HepG2 (cell line): Measurements from ENCODE around the gene MYO6. TPM values are rescaled to one million over a fixed set of nuclear protein-coding genes. Genes with fewer than 3 reads are reported as not detected.

Experiments
- ATAC-seq: fragments of 200-7000 bp; cut with Tn5 transposase; 3 replicates; pipeline ENCODE4 v1.9.1; 2020; ENCODE audit warnings: mild to moderate bottlenecking, moderate library complexity
- BruUV-seq: library from RNA; stranded (reverse); fragments of 400-500 nt; replicated peaks from 2 replicates; lab custom pipeline; 2021; lab: Mats Ljungman, UMichigan
- CTCF ChIA-PET: fragments of 300-600 bp; formaldehyde crosslinking; extraction: SDS; loops from one replicate; lab custom pipeline; 2021; ENCODE audit warnings: low total read pairs, inconsistent platforms, low intra/inter-chr PET ratio; lab: Yijun Ruan, JAX
- POLR2A ChIA-PET: fragments of 350-600 bp; sonication (Branson Sonifier 250); formaldehyde crosslinking; loops from one replicate; lab custom pipeline; 2020; ENCODE audit warnings: antibody characterized with exemption, inconsistent platforms; lab: Yijun Ruan, JAX
- DNase-seq: peaks from one replicate; pipeline ENCODE4 v3.0.0-alpha.2; 2015; ENCODE audit warnings: low spot score
- FAIRE-seq: peaks from 3 replicates; lab custom pipeline; 2011; peaks lifted over from hg19 to GRCh38; lab: Jason Lieb, UNC
- H2AFZ ChIP-seq: one replicate; pipeline ENCODE4 v1.6.1; 2011; ENCODE audit warnings: low read length, inconsistent platforms
- H3K27ac ChIP-seq: fragments of 300-600 bp; 3 replicates; pipeline ENCODE4 v1.8.0; 2011; ENCODE audit warnings: mixed run types, mild to moderate bottlenecking, mixed read lengths, low read length, inconsistent platforms; ENCODE audit not compliant: insufficient read depth; ENCODE audit errors: extremely low read length
- H3K27me3 ChIP-seq, 2 experiments: fragments of 200-600 bp in 1 of 2; 2 replicates in 1 of 2; 3 replicates in 1 of 2; pipeline versions ENCODE4 v1.6.0 to v1.8.0; 2011; ENCODE audit warnings: low read length in 2 of 2, mild to moderate bottlenecking in 2 of 2, moderate library complexity in 2 of 2, inconsistent platforms in 1 of 2; ENCODE audit not compliant: insufficient read depth in 2 of 2, control insufficient read depth in 1 of 2
- H3K36me3 ChIP-seq, 2 experiments: fragments of 200-600 bp in 1 of 2; replicated peaks in 1 of 2; 2 replicates in 1 of 2; 3 replicates in 1 of 2; pipeline versions ENCODE4 v1.5.1 to v1.8.0; 2011; ENCODE audit warnings: low read length in 2 of 2, inconsistent platforms in 1 of 2; ENCODE audit not compliant: insufficient read depth in 2 of 2, control insufficient read depth in 1 of 2
- H3K4me1 ChIP-seq: 2 replicates; pipeline ENCODE4 v1.5.1; 2012; ENCODE audit warnings: low read length, inconsistent platforms; ENCODE audit not compliant: insufficient read depth
- H3K4me2 ChIP-seq: 2 replicates; pipeline ENCODE4 v1.6.0; 2011; ENCODE audit warnings: low read depth, low read length, inconsistent platforms
- H3K4me3 ChIP-seq, 3 experiments: fragments of 200-600 bp in 1 of 3; sonication (generic), shearing (Covaris generic) in 1 of 3; replicated peaks in 1 of 3; 2 replicates each; pipeline ENCODE4 v1.5.1; 2011 to 2016; ENCODE audit warnings: low read length in 3 of 3, inconsistent platforms in 2 of 3, low read depth in 2 of 3, mild to moderate bottlenecking in 2 of 3, control low read depth in 1 of 3, mixed read lengths in 1 of 3; ENCODE audit not compliant: insufficient read depth in 1 of 3
- H3K79me2 ChIP-seq: one replicate; pipeline ENCODE4 v1.6.1; 2011; ENCODE audit warnings: low read length, inconsistent platforms; ENCODE audit not compliant: insufficient read depth
- H3K9ac ChIP-seq: 2 replicates; pipeline ENCODE4 v1.6.0; 2011; ENCODE audit warnings: mild to moderate bottlenecking, low read depth, low read length, inconsistent platforms; ENCODE audit not compliant: insufficient read depth
- H3K9me3 ChIP-seq: 2 replicates; pipeline ENCODE4 v1.5.1; 2012; ENCODE audit warnings: mild to moderate bottlenecking, low read length
- H4K20me1 ChIP-seq: 2 replicates; pipeline ENCODE4 v1.6.0; 2011; ENCODE audit warnings: inconsistent platforms, mild to moderate bottlenecking, low read length, moderate library complexity; ENCODE audit not compliant: insufficient read depth
- CBFB ChIP-seq: sonication (generic); formaldehyde crosslinking; IDR thresholded peaks from 2 replicates; pipeline ENCODE4 v1.4.0; 2020; ENCODE audit warnings: missing genetic modification reagents
- MAZ ChIP-seq, 2 experiments: sonication (generic) in 1 of 2; formaldehyde crosslinking in 1 of 2; IDR thresholded peaks; 2 replicates each; pipeline versions ENCODE4 v1.5.0 to v1.6.1; 2012 to 2020; ENCODE audit warnings: low read depth in 2 of 2, mild to moderate bottlenecking in 2 of 2, borderline replicate concordance in 1 of 2, improper control_type of control experiment in 1 of 2, low read length in 1 of 2, missing genetic modification reagents in 1 of 2, moderate library complexity in 1 of 2
- NFKBIZ ChIP-seq: IDR thresholded peaks from 2 replicates; pipeline ENCODE4 v1.6.1; 2018; ENCODE audit warnings: missing genetic modification reagents, missing compliant biosample characterization
- NR2F6 ChIP-seq, 2 experiments: IDR thresholded peaks; 2 replicates each; pipeline ENCODE4 v1.6.1; 2016; ENCODE audit warnings: antibody characterized with exemption in 1 of 2, mild to moderate bottlenecking in 1 of 2
- ZSCAN12 ChIP-seq: sonication (generic); formaldehyde crosslinking; IDR thresholded peaks from 2 replicates; pipeline ENCODE4 v1.9.0; 2021; ENCODE audit warnings: mild to moderate bottlenecking, missing genetic modification reagents
- WGBS: methylation state at CpG from one replicate; pipeline ENCODE4 v1.1.6; 2017; ENCODE audit warnings: low lambda C conversion rate; 5-methylcytosine and 5-hydroxymethylcytosine counted together
- in situ Hi-C: cut with HindIII; loops from 2 replicates; pipeline ENCODE4 v1.10.0; 2017; ENCODE audit warnings: low pct_unique_long_range_greater_than_20kb; ENCODE audit not compliant: extremely low pct_ligation_motif_present
- intact Hi-C: fragments of 100-400 bp; cut with micrococcal nuclease; formaldehyde crosslinking; loops from one replicate; pipeline ENCODE4 v1.10.0; 2022; ENCODE audit not compliant: unreplicated experiment
- polyA plus RNA-seq, 8 experiments: library from polyadenylated mRNA; depleted of rRNA in 3 of 8; stranded (reverse) in 7 of 8; unstranded in 1 of 8; fragments of >200 nt; fragmentation: Illumina TruSeq in 4 of 8; extraction: Trizol in 4 of 8; gene quantifications; 2 replicates each; pipeline versions ENCODE4 v1.2.1 to v1.2.3, GENCODE V29; 2011 to 2016; ENCODE audit warnings: low read depth in 4 of 8, missing spikeins in 1 of 8, mixed read lengths in 1 of 8; ENCODE audit not compliant: insufficient read depth in 1 of 8
- total RNA-seq, 5 experiments: library from RNA; depleted of rRNA; stranded (reverse); fragments of >200 nt; fragmentation: Illumina TruSeq; extraction: Trizol; gene quantifications; 2 replicates each; pipeline ENCODE4 v1.2.3, GENCODE V29; 2016; ENCODE audit warnings: low read depth in 1 of 5
- TF ChIP-seq, protein P1 (sequence below): sonication (generic); formaldehyde crosslinking; IDR thresholded peaks from 2 replicates; pipeline ENCODE4 v1.9.0; 2021; ENCODE audit warnings: missing genetic modification reagents, mild to moderate bottlenecking, borderline replicate concordance
- TF ChIP-seq, protein P2 (sequence below): sonication (generic); formaldehyde crosslinking; IDR thresholded peaks from 2 replicates; pipeline ENCODE4 v1.4.0; 2020; ENCODE audit warnings: missing genetic modification reagents, borderline replicate concordance
- TF ChIP-seq, protein P3 (sequence below): sonication (generic); formaldehyde crosslinking; IDR thresholded peaks from one replicate; pipeline ENCODE4 v1.5.1; 2020; ENCODE audit warnings: mild to moderate bottlenecking, missing genetic modification reagents; ENCODE audit errors: not compliant biosample characterization

Gene MYO6
- total and polyA plus RNA-seq, 2 of the 13 experiments (the other 11 are each of a cell fraction or from before 2014, with no cell fraction given): 5.4 to 7.5 TPM

DNA sequence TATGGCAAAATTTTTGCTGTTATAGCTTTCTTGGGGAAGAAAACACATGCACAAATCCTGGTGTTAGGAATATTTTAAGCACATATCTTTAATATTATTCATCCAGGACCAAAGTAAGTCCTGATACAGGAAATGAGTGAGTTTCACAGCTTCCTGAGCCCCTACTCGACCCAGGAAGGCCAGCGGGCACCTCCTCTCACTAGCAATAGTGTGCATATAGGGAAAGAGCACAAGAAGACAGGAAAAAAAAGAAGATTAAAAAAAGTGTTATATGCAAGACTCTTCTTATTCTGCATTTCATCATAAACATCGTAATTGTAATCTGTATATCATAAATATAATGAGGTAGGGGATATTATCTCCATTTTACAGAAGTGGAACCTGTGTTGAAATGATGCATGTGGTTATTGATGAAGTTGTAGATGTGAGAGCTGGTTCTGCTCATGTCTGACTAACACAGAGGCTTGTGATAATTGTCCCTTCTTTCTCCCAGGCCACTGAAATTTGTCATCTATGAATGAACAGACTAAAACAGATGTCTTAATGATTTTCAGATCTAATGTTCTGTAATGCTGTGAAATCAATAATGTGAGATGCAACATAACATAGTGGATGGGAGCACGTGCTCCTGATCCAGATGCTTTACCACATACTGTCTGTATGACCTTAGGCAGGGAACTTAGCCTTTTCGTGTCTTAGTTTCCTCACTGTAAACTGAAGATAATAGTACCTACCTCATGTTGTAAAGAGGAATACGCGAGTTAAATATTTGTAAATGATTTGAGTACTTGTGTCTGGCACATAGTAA, 101.2 kb downstream of the MYO6 start:
- no TSS peak for BruUV-seq
- ATAC-seq: no peak
- WGBS: 93% methylated on average over 7 of the region's 7 CpGs
- Histone ChIP-seq H3K27ac (no peak overlapping the region), H3K4me1 (peaks cover 23% of the 10 kb centered on the region), H3K4me2 (no peak overlapping the region), H3K79me2 (no peaks in the 10 kb centered on the region), H3K27me3 (no peaks in the 10 kb centered on the region; a peak in 1 of 5 replicates), H3K9me3 (no peaks in the 10 kb centered on the region), H3K36me3 (no peaks in the 10 kb centered on the region), H4K20me1 (no peaks in the 10 kb centered on the region), H2AFZ (no peak overlapping the region), H3K9ac (no peak overlapping the region), H3K4me3 (no peak overlapping the region)
- POLR2A ChIA-PET: no interaction called here
- in situ Hi-C loops: no loop called here
- CTCF ChIA-PET: no interaction called here
- no peak for FAIRE-seq
- intact Hi-C loops: no loop called here
- DNase-seq: no peak
- TF ChIP-seq, protein P1, sequence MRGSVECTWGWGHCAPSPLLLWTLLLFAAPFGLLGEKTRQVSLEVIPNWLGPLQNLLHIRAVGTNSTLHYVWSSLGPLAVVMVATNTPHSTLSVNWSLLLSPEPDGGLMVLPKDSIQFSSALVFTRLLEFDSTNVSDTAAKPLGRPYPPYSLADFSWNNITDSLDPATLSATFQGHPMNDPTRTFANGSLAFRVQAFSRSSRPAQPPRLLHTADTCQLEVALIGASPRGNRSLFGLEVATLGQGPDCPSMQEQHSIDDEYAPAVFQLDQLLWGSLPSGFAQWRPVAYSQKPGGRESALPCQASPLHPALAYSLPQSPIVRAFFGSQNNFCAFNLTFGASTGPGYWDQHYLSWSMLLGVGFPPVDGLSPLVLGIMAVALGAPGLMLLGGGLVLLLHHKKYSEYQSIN (CRISPR knock-in tag): no peak
- TF ChIP-seq NR2F6 (IDR thresholded peaks at IDR 0.05): no peak
- no peak for TF ChIP-seq NR2F6 (CRISPR knock-in tag; IDR thresholded peaks at IDR 0.05)
- TF ChIP-seq, protein P2, sequence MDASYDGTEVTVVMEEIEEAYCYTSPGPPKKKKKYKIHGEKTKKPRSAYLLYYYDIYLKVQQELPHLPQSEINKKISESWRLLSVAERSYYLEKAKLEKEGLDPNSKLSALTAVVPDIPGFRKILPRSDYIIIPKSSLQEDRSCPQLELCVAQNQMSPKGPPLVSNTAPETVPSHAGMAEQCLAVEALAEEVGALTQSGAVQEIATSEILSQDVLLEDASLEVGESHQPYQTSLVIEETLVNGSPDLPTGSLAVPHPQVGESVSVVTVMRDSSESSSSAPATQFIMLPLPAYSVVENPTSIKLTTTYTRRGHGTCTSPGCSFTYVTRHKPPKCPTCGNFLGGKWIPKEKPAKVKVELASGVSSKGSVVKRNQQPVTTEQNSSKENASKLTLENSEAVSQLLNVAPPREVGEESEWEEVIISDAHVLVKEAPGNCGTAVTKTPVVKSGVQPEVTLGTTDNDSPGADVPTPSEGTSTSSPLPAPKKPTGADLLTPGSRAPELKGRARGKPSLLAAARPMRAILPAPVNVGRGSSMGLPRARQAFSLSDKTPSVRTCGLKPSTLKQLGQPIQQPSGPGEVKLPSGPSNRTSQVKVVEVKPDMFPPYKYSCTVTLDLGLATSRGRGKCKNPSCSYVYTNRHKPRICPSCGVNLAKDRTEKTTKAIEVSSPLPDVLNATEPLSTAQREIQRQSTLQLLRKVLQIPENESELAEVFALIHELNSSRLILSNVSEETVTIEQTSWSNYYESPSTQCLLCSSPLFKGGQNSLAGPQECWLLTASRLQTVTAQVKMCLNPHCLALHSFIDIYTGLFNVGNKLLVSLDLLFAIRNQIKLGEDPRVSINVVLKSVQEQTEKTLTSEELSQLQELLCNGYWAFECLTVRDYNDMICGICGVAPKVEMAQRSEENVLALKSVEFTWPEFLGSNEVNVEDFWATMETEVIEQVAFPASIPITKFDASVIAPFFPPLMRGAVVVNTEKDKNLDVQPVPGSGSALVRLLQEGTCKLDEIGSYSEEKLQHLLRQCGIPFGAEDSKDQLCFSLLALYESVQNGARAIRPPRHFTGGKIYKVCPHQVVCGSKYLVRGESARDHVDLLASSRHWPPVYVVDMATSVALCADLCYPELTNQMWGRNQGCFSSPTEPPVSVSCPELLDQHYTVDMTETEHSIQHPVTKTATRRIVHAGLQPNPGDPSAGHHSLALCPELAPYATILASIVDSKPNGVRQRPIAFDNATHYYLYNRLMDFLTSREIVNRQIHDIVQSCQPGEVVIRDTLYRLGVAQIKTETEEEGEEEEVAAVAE: no peak
- TF ChIP-seq ZSCAN12 (CRISPR knock-in tag): no peak
- no peak for TF ChIP-seq CBFB (CRISPR knock-in tag)
- no peak for TF ChIP-seq MAZ (IDR thresholded peaks at IDR 0.05; ENCODE audit: borderline replicate concordance, low read depth, low read length)
- TF ChIP-seq MAZ (CRISPR knock-in tag; IDR thresholded peaks at IDR 0.05; ENCODE audit: low read depth): no peak
- no peak for TF ChIP-seq NFKBIZ (CRISPR knock-in tag)
- TF ChIP-seq, protein P3, sequence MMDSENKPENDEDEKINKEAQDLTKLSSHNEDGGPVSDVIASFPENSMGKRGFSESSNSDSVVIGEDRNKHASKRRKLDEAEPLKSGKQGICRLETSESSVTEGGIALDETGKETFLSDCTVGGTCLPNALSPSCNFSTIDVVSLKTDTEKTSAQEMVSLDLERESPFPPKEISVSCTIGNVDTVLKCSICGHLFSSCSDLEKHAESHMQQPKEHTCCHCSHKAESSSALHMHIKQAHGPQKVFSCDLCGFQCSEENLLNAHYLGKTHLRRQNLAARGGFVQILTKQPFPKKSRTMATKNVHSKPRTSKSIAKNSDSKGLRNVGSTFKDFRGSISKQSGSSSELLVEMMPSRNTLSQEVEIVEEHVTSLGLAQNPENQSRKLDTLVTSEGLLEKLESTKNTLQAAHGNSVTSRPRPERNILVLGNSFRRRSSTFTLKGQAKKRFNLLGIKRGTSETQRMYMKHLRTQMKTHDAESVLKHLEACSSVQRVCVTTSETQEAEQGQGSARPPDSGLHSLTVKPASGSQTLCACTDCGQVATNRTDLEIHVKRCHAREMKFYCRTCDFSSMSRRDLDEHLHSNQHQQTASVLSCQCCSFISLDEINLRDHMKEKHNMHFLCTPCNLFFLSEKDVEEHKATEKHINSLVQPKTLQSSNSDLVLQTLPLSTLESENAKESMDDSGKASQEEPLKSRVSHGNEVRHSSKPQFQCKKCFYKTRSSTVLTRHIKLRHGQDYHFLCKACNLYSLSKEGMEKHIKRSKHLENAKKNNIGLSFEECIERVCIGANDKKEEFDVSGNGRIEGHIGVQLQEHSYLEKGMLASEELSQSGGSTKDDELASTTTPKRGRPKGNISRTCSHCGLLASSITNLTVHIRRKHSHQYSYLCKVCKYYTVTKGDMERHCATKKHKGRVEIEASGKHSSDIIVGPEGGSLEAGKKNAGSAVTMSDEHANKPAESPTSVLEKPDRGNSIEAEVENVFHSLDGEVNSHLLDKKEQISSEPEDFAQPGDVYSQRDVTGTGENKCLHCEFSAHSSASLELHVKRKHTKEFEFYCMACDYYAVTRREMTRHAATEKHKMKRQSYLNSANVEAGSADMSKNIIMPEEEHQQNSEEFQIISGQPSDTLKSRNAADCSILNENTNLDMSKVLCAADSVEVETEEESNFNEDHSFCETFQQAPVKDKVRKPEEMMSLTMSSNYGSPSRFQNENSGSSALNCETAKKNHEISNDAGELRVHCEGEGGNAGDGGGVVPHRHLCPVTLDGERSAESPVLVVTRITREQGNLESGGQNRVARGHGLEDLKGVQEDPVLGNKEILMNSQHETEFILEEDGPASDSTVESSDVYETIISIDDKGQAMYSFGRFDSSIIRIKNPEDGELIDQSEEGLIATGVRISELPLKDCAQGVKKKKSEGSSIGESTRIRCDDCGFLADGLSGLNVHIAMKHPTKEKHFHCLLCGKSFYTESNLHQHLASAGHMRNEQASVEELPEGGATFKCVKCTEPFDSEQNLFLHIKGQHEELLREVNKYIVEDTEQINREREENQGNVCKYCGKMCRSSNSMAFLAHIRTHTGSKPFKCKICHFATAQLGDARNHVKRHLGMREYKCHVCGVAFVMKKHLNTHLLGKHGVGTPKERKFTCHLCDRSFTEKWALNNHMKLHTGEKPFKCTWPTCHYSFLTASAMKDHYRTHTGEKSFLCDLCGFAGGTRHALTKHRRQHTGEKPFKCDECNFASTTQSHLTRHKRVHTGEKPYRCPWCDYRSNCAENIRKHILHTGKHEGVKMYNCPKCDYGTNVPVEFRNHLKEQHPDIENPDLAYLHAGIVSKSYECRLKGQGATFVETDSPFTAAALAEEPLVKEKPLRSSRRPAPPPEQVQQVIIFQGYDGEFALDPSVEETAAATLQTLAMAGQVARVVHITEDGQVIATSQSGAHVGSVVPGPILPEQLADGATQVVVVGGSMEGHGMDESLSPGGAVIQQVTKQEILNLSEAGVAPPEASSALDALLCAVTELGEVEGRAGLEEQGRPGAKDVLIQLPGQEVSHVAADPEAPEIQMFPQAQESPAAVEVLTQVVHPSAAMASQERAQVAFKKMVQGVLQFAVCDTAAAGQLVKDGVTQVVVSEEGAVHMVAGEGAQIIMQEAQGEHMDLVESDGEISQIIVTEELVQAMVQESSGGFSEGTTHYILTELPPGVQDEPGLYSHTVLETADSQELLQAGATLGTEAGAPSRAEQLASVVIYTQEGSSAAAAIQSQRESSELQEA: no peak
